Endothelial cell of umbilical vein (primary cell): ENCODE results near the gene CCL17. TPM values are rescaled to one million over a fixed set of nuclear protein-coding genes. Genes with fewer than 3 reads are reported as not detected.

Experiments used
- BruUV-seq: library from RNA; stranded (reverse); fragments of 400-500 nt; replicated peaks from 2 replicates; lab custom pipeline; 2021; lab: Mats Ljungman, UMichigan
- CTCF ChIA-PET: fragments of 300-600, 350-600 bp; sonication (Branson Sonifier 250); formaldehyde crosslinking; loops from one replicate; lab custom pipeline; 2021; ENCODE audit warnings: antibody characterized with exemption, inconsistent platforms; lab: Charles Lee
- POLR2A ChIA-PET: fragments of 300-600, 350-600 bp; sonication (Branson Sonifier 250); formaldehyde crosslinking; loops from one replicate; lab custom pipeline; 2021; ENCODE audit warnings: antibody characterized with exemption, inconsistent platforms; lab: Charles Lee
- DNase-seq: peaks from one replicate; pipeline ENCODE4 v3.0.0-alpha.2; 2011; ENCODE audit warnings: low read depth, low spot score
- FAIRE-seq: peaks from 2 replicates; lab custom pipeline; 2011; peaks lifted over from hg19 to GRCh38; lab: Jason Lieb, UNC
- H2AFZ ChIP-seq: 2 replicates; pipeline ENCODE4 v1.6.0; 2012; ENCODE audit warnings: low read depth, low read length, control low read depth, inconsistent platforms
- H3K27ac ChIP-seq: 2 replicates; pipeline ENCODE4 v1.5.1; 2011; ENCODE audit warnings: low read depth, mild to moderate bottlenecking, control low read depth, low read length, moderate library complexity; ENCODE audit not compliant: insufficient read depth
- H3K27me3 ChIP-seq, 2 experiments: 2 replicates each; pipeline versions ENCODE4 v1.6.0 to v1.6.1; 2011; ENCODE audit warnings: low read length in 2 of 2, mixed read lengths in 1 of 2; ENCODE audit not compliant: control insufficient read depth in 2 of 2, insufficient read depth in 2 of 2
- H3K36me3 ChIP-seq, 2 experiments: 2 replicates in 1 of 2; 3 replicates in 1 of 2; pipeline ENCODE4 v1.5.1; 2011; ENCODE audit warnings: low read length in 2 of 2, mild to moderate bottlenecking in 1 of 2, moderate library complexity in 1 of 2; ENCODE audit not compliant: control insufficient read depth in 2 of 2, insufficient read depth in 2 of 2; ENCODE audit errors: extremely low read depth in 1 of 2
- H3K4me1 ChIP-seq: 3 replicates; pipeline ENCODE4 v1.5.1; 2011; ENCODE audit warnings: mild to moderate bottlenecking, low read length; ENCODE audit not compliant: control insufficient read depth, insufficient read depth; ENCODE audit errors: extremely low read depth
- H3K4me2 ChIP-seq: 2 replicates; pipeline ENCODE4 v1.6.1; 2011; ENCODE audit warnings: low read length, control low read depth, mixed read lengths; ENCODE audit not compliant: insufficient read depth
- H3K4me3 ChIP-seq, 3 experiments: fragments of 200-600 bp in 1 of 3; sonication (generic), shearing (Covaris generic) in 1 of 3; replicated peaks in 1 of 3; 2 replicates each; pipeline ENCODE4 v1.5.1; 2011 to 2016; ENCODE audit warnings: control low read depth in 3 of 3, low read length in 3 of 3, mild to moderate bottlenecking in 2 of 3, inconsistent platforms in 1 of 3, low read depth in 1 of 3, moderate library complexity in 1 of 3; ENCODE audit not compliant: insufficient read depth in 1 of 3
- H3K79me2 ChIP-seq: 2 replicates; pipeline ENCODE4 v1.6.0; 2012; ENCODE audit warnings: low read length, inconsistent platforms; ENCODE audit not compliant: control insufficient read depth, insufficient read depth
- H3K9ac ChIP-seq: replicated peaks from 2 replicates; pipeline ENCODE3; 2011; ENCODE audit warnings: low read length, control low read depth; ENCODE audit not compliant: insufficient read depth; ENCODE audit errors: extremely low read depth
- H3K9me1 ChIP-seq: replicated peaks from 3 replicates; pipeline ENCODE4 v1.6.0; 2011; ENCODE audit warnings: mild to moderate bottlenecking, low read length; ENCODE audit not compliant: control insufficient read depth, insufficient read depth; ENCODE audit errors: extremely low read depth
- H3K9me3 ChIP-seq: replicated peaks from 2 replicates; pipeline ENCODE4 v1.5.1; 2012; ENCODE audit warnings: low read length, inconsistent platforms; ENCODE audit not compliant: control insufficient read depth, insufficient read depth
- H4K20me1 ChIP-seq: replicated peaks from 2 replicates; pipeline ENCODE3; 2011; ENCODE audit warnings: mild to moderate bottlenecking, low read length; ENCODE audit not compliant: control insufficient read depth, insufficient read depth; ENCODE audit errors: extremely low read depth
- CTCF ChIP-seq, 2 donors: IDR thresholded peaks; 1 replicate in 1 of 2; 2 replicates in 1 of 2; pipeline ENCODE4 v1.5.1; 2011; ENCODE audit warnings: low read length in 2 of 2, mild to moderate bottlenecking in 2 of 2, moderate library complexity in 2 of 2, control low read depth in 1 of 2, inconsistent platforms in 1 of 2, low read depth in 1 of 2; ENCODE audit not compliant: insufficient read depth in 1 of 2; ENCODE audit errors: extremely low read depth in 1 of 2
- EZH2 ChIP-seq: IDR thresholded peaks from 2 replicates; pipeline ENCODE4 v1.6.1; 2012; ENCODE audit warnings: borderline replicate concordance, low read depth, mild to moderate bottlenecking, moderate library complexity, low read length, inconsistent platforms; ENCODE audit not compliant: severe bottlenecking
- FOS ChIP-seq: IDR thresholded peaks from 2 replicates; pipeline ENCODE4 v1.6.1; 2011; ENCODE audit warnings: mild to moderate bottlenecking, low read length, moderate library complexity, borderline replicate concordance; ENCODE audit not compliant: insufficient read depth
- GATA2 ChIP-seq: IDR thresholded peaks from 2 replicates; pipeline ENCODE4 v1.7.0; 2011; ENCODE audit warnings: low read depth, mild to moderate bottlenecking, moderate library complexity, mixed read lengths, low read length; ENCODE audit not compliant: insufficient read length, insufficient read depth
- JUN ChIP-seq: IDR thresholded peaks from 2 replicates; pipeline ENCODE4 v1.6.1; 2011; ENCODE audit warnings: borderline replicate concordance, low read depth; ENCODE audit not compliant: insufficient read length, insufficient read depth
- MAX ChIP-seq: IDR thresholded peaks from 2 replicates; pipeline ENCODE4 v1.6.1; 2011; ENCODE audit not compliant: insufficient read depth, insufficient read length
- MYC ChIP-seq: IDR thresholded peaks from one replicate; pipeline ENCODE4 v1.6.1; 2011; ENCODE audit warnings: mild to moderate bottlenecking, low read depth, low read length
- POLR2A ChIP-seq: IDR thresholded peaks from 2 replicates; pipeline ENCODE4 v1.6.1; 2012; ENCODE audit warnings: low read depth, mild to moderate bottlenecking, control low read depth, low read length
- POLR2AphosphoS5 ChIP-seq: IDR thresholded peaks from 2 replicates; pipeline ENCODE4 v1.6.1; 2012; ENCODE audit warnings: low read depth, mild to moderate bottlenecking, control low read depth, low read length, moderate library complexity; ENCODE audit not compliant: insufficient read depth
- dilution Hi-C: fragments of 300-500 bp; cut with MboI; formaldehyde crosslinking; loops from one replicate; pipeline ENCODE4 v1.15.0; 2019; ENCODE audit warnings: low sequenced_read_pairs; ENCODE audit not compliant: extremely low pct_ligation_motif_present
- intact Hi-C: fragments of 100-400 bp; cut with micrococcal nuclease; formaldehyde crosslinking; loops from one replicate; pipeline ENCODE4 v1.10.0; 2022
- polyA plus RNA-seq, 4 experiments: library from polyadenylated mRNA; depleted of rRNA in 3 of 4; stranded (reverse) in 3 of 4; unstranded in 1 of 4; fragments of >200 nt; gene quantifications; 2 replicates each; pipeline versions ENCODE4 v1.2.1 to v1.2.3, GENCODE V29; 2011 to 2012; ENCODE audit warnings: missing spikeins in 1 of 4
- total RNA-seq: library from RNA; stranded (reverse); gene quantifications from 2 replicates; pipeline ENCODE4 v1.2.3, GENCODE V29; 2021

The CCL17 gene
- total and polyA plus RNA-seq, 2 donors (not counting 3 experiments of a cell fraction or from before 2014, with no cell fraction given): not detected

GRCh38 chr16:57391708-57392107 is 12.9 kb upstream of the CCL17 start:
- H2AFZ ChIP-seq: no peak overlapping the region
- CTCF ChIA-PET: interaction anchor here (0.6 to 1.0 kb wide), 2 partner anchors 10 to 34 kb away, joined by 3 to 5 read pairs; no protein-coding TSS in a partner anchor
- intact Hi-C loops (no loop called here), dilution Hi-C loops (no loop called here)
- H3K27ac ChIP-seq: no peak overlapping the region
- no TSS peak for BruUV-seq
- no peak overlapping the region for H3K4me2 ChIP-seq
- no peak overlapping the region for H3K9ac ChIP-seq
- no peaks in the 10 kb centered on the region for H3K9me1 ChIP-seq
- no peaks in the 10 kb centered on the region for H3K36me3 ChIP-seq
- peaks cover 12% of the 10 kb centered on the region for H3K4me1 ChIP-seq
- no peaks in the 10 kb centered on the region for H4K20me1 ChIP-seq
- FAIRE-seq (no peak), DNase-seq (no peak)
- no peaks in the 10 kb centered on the region for H3K9me3 ChIP-seq
- H3K79me2 ChIP-seq: no peaks in the 10 kb centered on the region
- POLR2A ChIA-PET: interaction anchor here (0.6 kb wide), 1 partner anchor 406 kb away, joined by 3 read pairs; no protein-coding TSS in a partner anchor
- no peak overlapping the region for H3K4me3 ChIP-seq
- peaks cover 2 to 4% of the 10 kb centered on the region in 2 experiments for H3K27me3 ChIP-seq
- TF ChIP-seq EZH2 (no peak), JUN (no peak), POLR2AphosphoS5 (no peak), POLR2A (no peak), MYC (no peak), GATA2 (no peak), MAX (no peak), FOS (no peak), CTCF (IDR thresholded peaks at IDR 0.05; ENCODE audit: extremely low read depth in 1 of 2, insufficient read depth in 1 of 2, low read depth in 1 of 2, low read length in 2 of 2) (no peak)
